HepG2 (cell line): ENCODE measurements around the gene EMILIN3. TPM values are rescaled to one million over a fixed set of nuclear protein-coding genes. Genes with fewer than 3 reads are reported as not detected.
A peak's percentile ranks its signal among the peaks of the same experiment; 100 is the strongest.

Experiments
- BHLHE40 ChIP-seq: IDR thresholded peaks from 2 replicates; pipeline ENCODE4 v1.6.1; 2011; ENCODE audit warnings: low read length, improper control_type of control experiment
- HNF4A ChIP-seq: sonication (generic); formaldehyde crosslinking; IDR thresholded peaks from 2 replicates; pipeline ENCODE4 v1.4.0; 2020; ENCODE audit warnings: missing genetic modification reagents
- HOXA5 ChIP-seq: sonication (generic); formaldehyde crosslinking; IDR thresholded peaks from 2 replicates; pipeline ENCODE4 v1.4.0; 2020; ENCODE audit warnings: missing genetic modification reagents
- HOXA7 ChIP-seq: sonication (generic); formaldehyde crosslinking; IDR thresholded peaks from 2 replicates; pipeline ENCODE4 v1.8.1; 2022; ENCODE audit warnings: mild to moderate bottlenecking, missing genetic modification reagents, moderate library complexity
- ISX ChIP-seq: sonication (generic); formaldehyde crosslinking; conservative IDR thresholded peaks from 2 replicates; pipeline ENCODE4 v1.5.0; 2020; ENCODE audit warnings: missing genetic modification reagents
- NFKB2 ChIP-seq: sonication (generic); formaldehyde crosslinking; IDR thresholded peaks from 2 replicates; pipeline ENCODE4 v1.4.0; 2020; ENCODE audit warnings: missing genetic modification reagents, borderline replicate concordance
- ONECUT2 ChIP-seq: sonication (generic); formaldehyde crosslinking; IDR thresholded peaks from 2 replicates; pipeline ENCODE4 v1.4.0; 2020; ENCODE audit warnings: missing genetic modification reagents
- SOX6 ChIP-seq, 2 experiments: fragments of 450-650 bp in 1 of 2; sonication (generic) in 1 of 2; formaldehyde crosslinking in 1 of 2; IDR thresholded peaks; 2 replicates each; pipeline versions ENCODE4 v1.4.0 to v1.6.1; 2017 to 2020; ENCODE audit warnings: antibody characterized with exemption in 1 of 2, mild to moderate bottlenecking in 1 of 2, missing genetic modification reagents in 1 of 2
- TAF1 ChIP-seq: sonication (generic); formaldehyde crosslinking; IDR thresholded peaks from 2 replicates; pipeline ENCODE4 v1.4.0; 2020; ENCODE audit warnings: missing genetic modification reagents
- ZBTB8A ChIP-seq: sonication (generic); formaldehyde crosslinking; IDR thresholded peaks from 2 replicates; pipeline ENCODE4 v1.4.0; 2020; ENCODE audit warnings: mild to moderate bottlenecking, low read depth, missing genetic modification reagents, borderline replicate concordance
- ZNF296 ChIP-seq: sonication (generic); formaldehyde crosslinking; conservative IDR thresholded peaks from 2 replicates; pipeline ENCODE4 v1.5.0; 2020; ENCODE audit warnings: mild to moderate bottlenecking, missing genetic modification reagents
- ZNF382 ChIP-seq: sonication (generic); formaldehyde crosslinking; IDR thresholded peaks from 2 replicates; pipeline ENCODE4 v1.5.0; 2020; ENCODE audit warnings: missing genetic modification reagents, mild to moderate bottlenecking, borderline replicate concordance
- ZNF678 ChIP-seq: sonication (generic); formaldehyde crosslinking; IDR thresholded peaks from 2 replicates; pipeline ENCODE4 v1.4.0; 2020; ENCODE audit warnings: mild to moderate bottlenecking, missing genetic modification reagents
- ZSCAN29 ChIP-seq: sonication (generic); formaldehyde crosslinking; conservative IDR thresholded peaks from 2 replicates; pipeline ENCODE4 v1.4.0; 2020; ENCODE audit warnings: mild to moderate bottlenecking, missing genetic modification reagents
- polyA plus RNA-seq, 8 experiments: library from polyadenylated mRNA; depleted of rRNA in 3 of 8; stranded (reverse) in 7 of 8; unstranded in 1 of 8; fragments of >200 nt; fragmentation: Illumina TruSeq in 4 of 8; extraction: Trizol in 4 of 8; gene quantifications; 2 replicates each; pipeline versions ENCODE4 v1.2.1 to v1.2.3, GENCODE V29; 2011 to 2016; ENCODE audit warnings: low read depth in 4 of 8, missing spikeins in 1 of 8, mixed read lengths in 1 of 8; ENCODE audit not compliant: insufficient read depth in 1 of 8
- total RNA-seq, 5 experiments: library from RNA; depleted of rRNA; stranded (reverse); fragments of >200 nt; fragmentation: Illumina TruSeq; extraction: Trizol; gene quantifications; 2 replicates each; pipeline ENCODE4 v1.2.3, GENCODE V29; 2016; ENCODE audit warnings: low read depth in 1 of 5
- TF ChIP-seq, protein P1 (sequence below): sonication (generic); formaldehyde crosslinking; conservative IDR thresholded peaks from 2 replicates; pipeline ENCODE4 v1.8.0; 2022; ENCODE audit warnings: low read depth, missing genetic modification reagents
- TF ChIP-seq, protein P2 (sequence below): sonication (generic); formaldehyde crosslinking; IDR thresholded peaks from 2 replicates; pipeline ENCODE4 v1.5.0; 2020; ENCODE audit warnings: missing genetic modification reagents
- TF ChIP-seq, protein P3 (sequence below): IDR thresholded peaks from 2 replicates; pipeline ENCODE4 v1.6.1; 2016; ENCODE audit warnings: low read depth, control low read depth
- TF ChIP-seq, protein P4 (sequence below): sonication (generic); formaldehyde crosslinking; IDR thresholded peaks from 2 replicates; pipeline ENCODE4 v1.4.0; 2020; ENCODE audit warnings: mild to moderate bottlenecking, missing genetic modification reagents, borderline replicate concordance
- TF ChIP-seq, protein P5 (sequence below): sonication (generic); formaldehyde crosslinking; IDR thresholded peaks from 2 replicates; pipeline ENCODE4 v1.8.0; 2022; ENCODE audit warnings: low read depth, missing genetic modification reagents

Gene EMILIN3
- total and polyA plus RNA-seq, 2 of the 13 experiments (the other 11 are each of a cell fraction or from before 2014, with no cell fraction given) = 0.25 to 0.29 TPM

DNA sequence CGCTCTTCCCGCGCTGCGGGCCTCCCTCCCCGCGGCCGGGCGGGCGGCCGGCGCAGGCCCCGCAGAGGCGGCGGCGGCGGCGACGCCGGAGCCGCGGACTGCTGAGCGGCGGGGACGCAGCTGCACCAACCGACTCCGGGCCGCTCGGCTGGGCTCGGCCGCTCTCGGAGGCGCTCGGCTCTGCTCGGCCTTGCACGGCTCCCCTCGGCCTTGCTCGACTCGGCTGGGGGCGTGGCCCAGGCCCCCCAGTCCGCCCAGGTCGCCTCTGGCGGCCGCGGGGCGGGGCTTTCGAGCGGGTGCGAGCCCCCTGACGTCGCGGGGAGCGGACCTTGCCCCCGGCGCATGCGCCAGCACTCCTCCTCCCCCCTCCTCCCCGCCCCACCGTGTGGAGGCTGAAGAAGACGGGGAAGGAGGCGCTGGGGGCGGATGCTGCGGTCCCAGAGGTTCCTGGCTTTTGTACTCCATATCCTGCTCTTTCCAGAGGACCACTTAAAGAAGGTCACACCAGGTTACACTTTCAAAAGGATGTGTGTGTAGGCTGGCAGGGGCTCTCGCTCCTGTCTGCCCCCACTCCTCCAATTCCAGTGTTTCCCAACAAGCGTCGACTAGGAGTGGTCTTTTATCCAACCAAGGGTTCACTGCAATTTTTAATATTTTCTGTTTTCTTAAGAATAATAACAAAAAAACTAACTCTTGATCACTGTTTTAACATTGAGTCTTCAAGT, 48.9 kb downstream of the EMILIN3 start, which contains the start of gene ZHX3 (continued):
- TF ChIP-seq ZSCAN29 (CRISPR knock-in tag) (0 out of 2 replicates have a peak, but pooled peaks have one; percentile 52), ZNF382 (CRISPR knock-in tag) (no peak), NFKB2 (no peak; the same call in 1 of the 2 replicates), SOX6 (IDR thresholded peaks at IDR 0.05) (no peak), SOX6 (CRISPR knock-in tag; IDR thresholded peaks at IDR 0.05) (no peak; the same call in none of the 2 replicates), ZNF296 (CRISPR knock-in tag) (no peak), HOXA7 (no peak), ZBTB8A (CRISPR knock-in tag) (no peak), ISX (CRISPR knock-in tag) (no peak), TAF1 (CRISPR knock-in tag) (peak; percentile 31), HOXA5 (CRISPR knock-in tag) (peak; percentile 77), BHLHE40 (peak; percentile 57; the same call in 1 of the 2 replicates), HNF4A (peak; percentile 76), ONECUT2 (no peak), ZNF678 (no peak)
- TF ChIP-seq, protein P1, sequence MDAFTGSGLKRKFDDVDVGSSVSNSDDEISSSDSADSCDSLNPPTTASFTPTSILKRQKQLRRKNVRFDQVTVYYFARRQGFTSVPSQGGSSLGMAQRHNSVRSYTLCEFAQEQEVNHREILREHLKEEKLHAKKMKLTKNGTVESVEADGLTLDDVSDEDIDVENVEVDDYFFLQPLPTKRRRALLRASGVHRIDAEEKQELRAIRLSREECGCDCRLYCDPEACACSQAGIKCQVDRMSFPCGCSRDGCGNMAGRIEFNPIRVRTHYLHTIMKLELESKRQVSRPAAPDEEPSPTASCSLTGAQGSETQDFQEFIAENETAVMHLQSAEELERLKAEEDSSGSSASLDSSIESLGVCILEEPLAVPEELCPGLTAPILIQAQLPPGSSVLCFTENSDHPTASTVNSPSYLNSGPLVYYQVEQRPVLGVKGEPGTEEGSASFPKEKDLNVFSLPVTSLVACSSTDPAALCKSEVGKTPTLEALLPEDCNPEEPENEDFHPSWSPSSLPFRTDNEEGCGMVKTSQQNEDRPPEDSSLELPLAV (CRISPR knock-in tag) = no peak
- TF ChIP-seq, protein P2, sequence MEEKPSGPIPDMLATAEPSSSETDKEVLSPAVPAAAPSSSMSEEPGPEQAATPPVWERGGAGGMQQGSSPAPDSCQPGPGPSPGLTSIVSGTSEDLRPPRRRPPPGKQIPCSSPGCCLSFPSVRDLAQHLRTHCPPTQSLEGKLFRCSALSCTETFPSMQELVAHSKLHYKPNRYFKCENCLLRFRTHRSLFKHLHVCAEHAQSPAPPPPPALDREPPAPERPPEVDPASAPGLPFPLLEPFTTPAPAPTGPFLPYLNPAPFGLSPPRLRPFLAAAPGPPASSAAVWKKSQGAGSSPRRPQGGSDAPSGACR = peak; percentile 48
- TF ChIP-seq, protein P3, sequence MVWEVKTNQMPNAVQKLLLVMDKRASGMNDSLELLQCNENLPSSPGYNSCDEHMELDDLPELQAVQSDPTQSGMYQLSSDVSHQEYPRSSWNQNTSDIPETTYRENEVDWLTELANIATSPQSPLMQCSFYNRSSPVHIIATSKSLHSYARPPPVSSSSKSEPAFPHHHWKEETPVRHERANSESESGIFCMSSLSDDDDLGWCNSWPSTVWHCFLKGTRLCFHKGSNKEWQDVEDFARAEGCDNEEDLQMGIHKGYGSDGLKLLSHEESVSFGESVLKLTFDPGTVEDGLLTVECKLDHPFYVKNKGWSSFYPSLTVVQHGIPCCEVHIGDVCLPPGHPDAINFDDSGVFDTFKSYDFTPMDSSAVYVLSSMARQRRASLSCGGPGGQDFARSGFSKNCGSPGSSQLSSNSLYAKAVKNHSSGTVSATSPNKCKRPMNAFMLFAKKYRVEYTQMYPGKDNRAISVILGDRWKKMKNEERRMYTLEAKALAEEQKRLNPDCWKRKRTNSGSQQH (CRISPR knock-in tag) = no peak; the same call in 1 of the 2 replicates
- TF ChIP-seq, protein P4, sequence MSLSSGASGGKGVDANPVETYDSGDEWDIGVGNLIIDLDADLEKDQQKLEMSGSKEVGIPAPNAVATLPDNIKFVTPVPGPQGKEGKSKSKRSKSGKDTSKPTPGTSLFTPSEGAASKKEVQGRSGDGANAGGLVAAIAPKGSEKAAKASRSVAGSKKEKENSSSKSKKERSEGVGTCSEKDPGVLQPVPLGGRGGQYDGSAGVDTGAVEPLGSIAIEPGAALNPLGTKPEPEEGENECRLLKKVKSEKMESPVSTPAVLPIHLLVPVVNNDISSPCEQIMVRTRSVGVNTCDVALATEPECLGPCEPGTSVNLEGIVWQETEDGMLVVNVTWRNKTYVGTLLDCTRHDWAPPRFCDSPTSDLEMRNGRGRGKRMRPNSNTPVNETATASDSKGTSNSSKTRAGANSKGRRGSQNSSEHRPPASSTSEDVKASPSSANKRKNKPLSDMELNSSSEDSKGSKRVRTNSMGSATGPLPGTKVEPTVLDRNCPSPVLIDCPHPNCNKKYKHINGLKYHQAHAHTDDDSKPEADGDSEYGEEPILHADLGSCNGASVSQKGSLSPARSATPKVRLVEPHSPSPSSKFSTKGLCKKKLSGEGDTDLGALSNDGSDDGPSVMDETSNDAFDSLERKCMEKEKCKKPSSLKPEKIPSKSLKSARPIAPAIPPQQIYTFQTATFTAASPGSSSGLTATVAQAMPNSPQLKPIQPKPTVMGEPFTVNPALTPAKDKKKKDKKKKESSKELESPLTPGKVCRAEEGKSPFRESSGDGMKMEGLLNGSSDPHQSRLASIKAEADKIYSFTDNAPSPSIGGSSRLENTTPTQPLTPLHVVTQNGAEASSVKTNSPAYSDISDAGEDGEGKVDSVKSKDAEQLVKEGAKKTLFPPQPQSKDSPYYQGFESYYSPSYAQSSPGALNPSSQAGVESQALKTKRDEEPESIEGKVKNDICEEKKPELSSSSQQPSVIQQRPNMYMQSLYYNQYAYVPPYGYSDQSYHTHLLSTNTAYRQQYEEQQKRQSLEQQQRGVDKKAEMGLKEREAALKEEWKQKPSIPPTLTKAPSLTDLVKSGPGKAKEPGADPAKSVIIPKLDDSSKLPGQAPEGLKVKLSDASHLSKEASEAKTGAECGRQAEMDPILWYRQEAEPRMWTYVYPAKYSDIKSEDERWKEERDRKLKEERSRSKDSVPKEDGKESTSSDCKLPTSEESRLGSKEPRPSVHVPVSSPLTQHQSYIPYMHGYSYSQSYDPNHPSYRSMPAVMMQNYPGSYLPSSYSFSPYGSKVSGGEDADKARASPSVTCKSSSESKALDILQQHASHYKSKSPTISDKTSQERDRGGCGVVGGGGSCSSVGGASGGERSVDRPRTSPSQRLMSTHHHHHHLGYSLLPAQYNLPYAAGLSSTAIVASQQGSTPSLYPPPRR = peak; percentile 54; the same call in 1 of the 2 replicates
- TF ChIP-seq, protein P5, sequence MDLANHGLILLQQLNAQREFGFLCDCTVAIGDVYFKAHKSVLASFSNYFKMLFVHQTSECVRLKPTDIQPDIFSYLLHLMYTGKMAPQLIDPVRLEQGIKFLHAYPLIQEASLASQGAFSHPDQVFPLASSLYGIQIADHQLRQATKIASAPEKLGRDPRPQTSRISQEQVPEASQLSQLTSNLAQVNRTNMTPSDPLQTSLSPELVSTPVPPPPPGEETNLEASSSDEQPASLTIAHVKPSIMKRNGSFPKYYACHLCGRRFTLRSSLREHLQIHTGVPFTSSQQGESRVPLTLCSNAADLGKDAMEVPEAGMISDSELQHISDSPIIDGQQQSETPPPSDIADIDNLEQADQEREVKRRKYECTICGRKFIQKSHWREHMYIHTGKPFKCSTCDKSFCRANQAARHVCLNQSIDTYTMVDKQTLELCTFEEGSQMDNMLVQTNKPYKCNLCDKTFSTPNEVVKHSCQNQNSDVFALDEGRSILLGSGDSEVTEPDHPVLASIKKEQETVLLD (CRISPR knock-in tag) = no peak
